ENCODE measurements around the gene GLI3.

Gene GLI3

GRCh38 chr7:41972270-41972669, 264.7 kb downstream of the GLI3 start:
- no peak for DNase-seq (ENCODE audit: low read depth)
- no peak overlapping the region for H3K4me3 ChIP-seq (ENCODE audit: low read length)
- TF ChIP-seq CTCF (IDR thresholded peaks at IDR 0.05; ENCODE audit: insufficient read depth, low read depth, low read length, missing control alignments): no peak

GRCh38 chr7:41971640-41972187, 265.3 kb downstream of the GLI3 start:
- no peak overlapping the region for H3K4me3 ChIP-seq (ENCODE audit: low read length)
- no peak for TF ChIP-seq CTCF (IDR thresholded peaks at IDR 0.05; ENCODE audit: insufficient read depth, low read depth, low read length, missing control alignments)
- DNase-seq (ENCODE audit: low read depth): no peak

- no peak for DNase-seq (ENCODE audit: low read depth)
- H3K4me3 ChIP-seq (ENCODE audit: low read length): no peak overlapping the region
- TF ChIP-seq CTCF (IDR thresholded peaks at IDR 0.05; ENCODE audit: insufficient read depth, low read depth, low read length, missing control alignments): no peak
Measured at GRCh38 chr7:41970941-41971340, 266.1 kb downstream of the GLI3 start.

- no peak overlapping the region for H3K4me3 ChIP-seq (ENCODE audit: low read length)
- no peak for DNase-seq (ENCODE audit: low read depth)
- TF ChIP-seq CTCF (IDR thresholded peaks at IDR 0.05; ENCODE audit: insufficient read depth, low read depth, low read length, missing control alignments): no peak
Measured at GRCh38 chr7:41969561-41970105, 267.4 kb downstream of the GLI3 start.

DNA sequence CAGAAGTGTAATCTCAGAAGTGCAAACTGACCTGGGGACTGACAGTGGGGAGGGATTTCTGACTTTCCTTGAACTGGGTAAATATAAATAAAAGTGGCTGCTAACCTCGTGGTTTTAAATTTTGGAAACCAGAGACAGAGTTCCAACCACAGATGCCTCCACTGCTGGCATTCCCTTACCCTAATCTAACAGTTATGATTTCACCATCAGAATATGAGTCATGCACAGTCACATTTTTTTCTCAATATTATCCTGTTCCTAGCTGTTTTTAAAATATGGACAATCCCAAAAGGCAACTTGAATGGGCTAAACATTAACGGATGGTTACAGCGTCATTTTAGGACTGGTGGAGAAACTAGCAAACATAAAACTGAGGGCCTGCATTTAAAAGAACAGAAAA, 269.9 kb downstream of the GLI3 start:
- no peak overlapping the region for H3K4me3 ChIP-seq (ENCODE audit: low read length)
- no peak for TF ChIP-seq CTCF (IDR thresholded peaks at IDR 0.05; ENCODE audit: insufficient read depth, low read depth, low read length, missing control alignments)
- DNase-seq (ENCODE audit: low read depth): peak; percentile 61

GRCh38 chr7:41965951-41966505, 271.0 kb downstream of the GLI3 start:
- no peak for DNase-seq (ENCODE audit: low read depth)
- TF ChIP-seq CTCF (IDR thresholded peaks at IDR 0.05; ENCODE audit: insufficient read depth, low read depth, low read length, missing control alignments): no peak
- no peak overlapping the region for H3K4me3 ChIP-seq (ENCODE audit: low read length)
